Activated CD4-positive, alpha-beta T cell treated with anti-CD3 and anti-CD28 coated beads, Interleukin-10, Interleukin-2, amounts not matched to agents 100 ng/mL and 50 ng/mL, durations not matched to agents 16 hours and 8 hours (primary cell): Measurements from ENCODE around the gene HPCAL1.

ENCODE experiments used
- DNase-seq: peaks from one replicate; pipeline ENCODE4 v3.0.0-alpha.2; 2020

HPCAL1 gene

GRCh38 chr2:10338270-10339188 is 35.8 kb downstream of the HPCAL1 start:
- DNase-seq = no peak

GRCh38 chr2:10339647-10340592 is 37.2 kb downstream of the HPCAL1 start:
- DNase-seq = no peak

- no peak for DNase-seq
Measured at GRCh38 chr2:10340593-10340975, 37.9 kb downstream of the HPCAL1 start.

- DNase-seq = no peak
Measured at GRCh38 chr2:10341193-10341592, 38.5 kb downstream of the HPCAL1 start.

- DNase-seq = no peak
Measured at GRCh38 chr2:10342245-10342951, 39.7 kb downstream of the HPCAL1 start.

GRCh38 chr2:10343191-10343590 is 40.5 kb downstream of the HPCAL1 start:
- no peak for DNase-seq

GRCh38 chr2:10343658-10344057 is 41.0 kb downstream of the HPCAL1 start:
- DNase-seq = no peak

GRCh38 chr2:10344105-10345066 is 41.7 kb downstream of the HPCAL1 start:
- DNase-seq = no peak

GRCh38 chr2:10345126-10345525 is 42.4 kb downstream of the HPCAL1 start:
- no peak for DNase-seq

GRCh38 chr2:10345813-10346212 is 43.1 kb downstream of the HPCAL1 start:
- DNase-seq = no peak

GRCh38 chr2:10346929-10347561 is 44.3 kb downstream of the HPCAL1 start:
- no peak for DNase-seq

GRCh38 chr2:10347562-10347948 is 44.9 kb downstream of the HPCAL1 start:
- no peak for DNase-seq

GRCh38 chr2:10348891-10349290 is 46.2 kb downstream of the HPCAL1 start:
- no peak for DNase-seq

GRCh38 chr2:10350761-10351160 is 48.1 kb downstream of the HPCAL1 start:
- DNase-seq = no peak

- no peak for DNase-seq
Measured at GRCh38 chr2:10352361-10352760, 49.7 kb downstream of the HPCAL1 start.

GRCh38 chr2:10352972-10353371 is 50.3 kb downstream of the HPCAL1 start:
- DNase-seq = no peak

GRCh38 chr2:10353931-10354330 is 51.2 kb downstream of the HPCAL1 start:
- DNase-seq = no peak

- DNase-seq = no peak
Measured at GRCh38 chr2:10354399-10354798, 51.7 kb downstream of the HPCAL1 start.

GRCh38 chr2:10355471-10356438 is 53.1 kb downstream of the HPCAL1 start:
- DNase-seq = no peak

GRCh38 chr2:10356439-10356811 is 53.7 kb downstream of the HPCAL1 start:
- DNase-seq = no peak
